Stimulated activated CD8-positive, alpha-beta memory T cell treated with anti-CD3 and anti-CD28 coated beads, Interleukin-15, amount 100 ng/mL, for 1 hour (primary cell): ENCODE data around the gene SYPL1.

ENCODE experiments used
- DNase-seq: peaks from one replicate; pipeline ENCODE4 v3.0.0-alpha.2; 2020; ENCODE audit warnings: low read depth

The SYPL1 gene

GRCh38 chr7:106092204-106092603 lies 19.9 kb downstream of the SYPL1 start:
- no peak for DNase-seq

- no peak for DNase-seq
Observed at GRCh38 chr7:106089647-106090046, 22.5 kb downstream of the SYPL1 start.

GRCh38 chr7:106088014-106088413 lies 24.1 kb downstream of the SYPL1 start:
- no peak for DNase-seq

GRCh38 chr7:106086062-106086461 lies 26.1 kb downstream of the SYPL1 start:
- no peak for DNase-seq

- DNase-seq: no peak
Observed at GRCh38 chr7:106085015-106085414, 27.1 kb downstream of the SYPL1 start.

GRCh38 chr7:106083717-106084116 lies 28.4 kb downstream of the SYPL1 start:
- no peak for DNase-seq

- DNase-seq: no peak
Observed at GRCh38 chr7:106082087-106082854, 29.8 kb downstream of the SYPL1 start.

GRCh38 chr7:106080300-106080987 lies 31.7 kb downstream of the SYPL1 start:
- DNase-seq: no peak

- no peak for DNase-seq
Observed at GRCh38 chr7:106076537-106076936, 35.6 kb downstream of the SYPL1 start.

GRCh38 chr7:106075937-106076336 lies 36.2 kb downstream of the SYPL1 start:
- no peak for DNase-seq

- DNase-seq: no peak
Observed at GRCh38 chr7:106074257-106074656, 37.9 kb downstream of the SYPL1 start.

GRCh38 chr7:106073701-106074100 lies 38.4 kb downstream of the SYPL1 start:
- no peak for DNase-seq

GRCh38 chr7:106072715-106073091 lies 39.4 kb downstream of the SYPL1 start:
- no peak for DNase-seq

- no peak for DNase-seq
Observed at GRCh38 chr7:106071999-106072714, 40.0 kb downstream of the SYPL1 start.

GRCh38 chr7:106071356-106071998 lies 40.6 kb downstream of the SYPL1 start:
- DNase-seq: no peak

GRCh38 chr7:106070567-106071254 lies 41.4 kb downstream of the SYPL1 start:
- DNase-seq: no peak

GRCh38 chr7:106070201-106070551 lies 41.9 kb downstream of the SYPL1 start:
- DNase-seq: no peak

- DNase-seq: no peak
Observed at GRCh38 chr7:106069471-106070200, 42.5 kb downstream of the SYPL1 start.

GRCh38 chr7:106068986-106069385 lies 43.1 kb downstream of the SYPL1 start:
- DNase-seq: no peak

- no peak for DNase-seq
Observed at GRCh38 chr7:106068538-106068961, 43.6 kb downstream of the SYPL1 start.

- no peak for DNase-seq
Observed at GRCh38 chr7:106067678-106068077, 44.4 kb downstream of the SYPL1 start.
